Body of pancreas (tissue), 4 donors: ENCODE measurements around the gene TTI1. TPM values are rescaled to one million over a fixed set of nuclear protein-coding genes. Genes with fewer than 3 reads are reported as not detected.

ENCODE experiments used
- ATAC-seq: fragments of 150-250 bp; one replicate; pipeline ENCODE4 v1.9.1; 2016
- DNase-seq, 4 donors: peaks; one replicate each; pipeline ENCODE4 v3.0.0-alpha.2; 2019
- H3K27ac ChIP-seq, 4 donors: fragments of 200-600 bp; sonication (generic); 1 replicate in 3 of 4; 2 replicates in 1 of 4; pipeline versions ENCODE4 v1.5.1 to v1.6.1; 2016 to 2019; ENCODE audit warnings: mild to moderate bottlenecking in 1 of 4, mixed read lengths in 1 of 4, moderate library complexity in 1 of 4
- H3K27me3 ChIP-seq, 2 donors: fragments of 200-600 bp; sonication (generic); one replicate each; pipeline ENCODE4 v1.6.0; 2016; ENCODE audit warnings: mild to moderate bottlenecking in 1 of 2
- H3K36me3 ChIP-seq, 2 donors: fragments of 200-600 bp; sonication (generic); replicated peaks in 1 of 2; 2 replicates each; pipeline ENCODE4 v1.5.1; 2016; ENCODE audit warnings: low read depth in 2 of 2; ENCODE audit not compliant: insufficient read depth in 1 of 2
- H3K4me1 ChIP-seq: fragments of 200-600 bp; sonication (generic); one replicate; pipeline ENCODE4 v1.6.0; 2016
- H3K4me3 ChIP-seq, 2 donors: fragments of 200-600 bp; sonication (generic); 1 replicate in 1 of 2; 2 replicates in 1 of 2; pipeline ENCODE4 v1.5.1; 2016 to 2019
- H3K9me3 ChIP-seq, 3 donors: fragments of 200-600 bp; sonication (generic); 1 replicate in 2 of 3; 2 replicates in 1 of 3; pipeline ENCODE4 v1.5.1; 2016
- CTCF ChIP-seq, 7 experiments: fragments of 450-650 bp in 4 of 7; fragments of 200-600 bp in 3 of 7; sonication (generic) in 3 of 7; IDR thresholded peaks; one replicate each; pipeline ENCODE4 v1.5.1; 2016 to 2019; ENCODE audit warnings: antibody characterized with exemption in 7 of 7
- POLR2A ChIP-seq, 3 donors: fragments of 450-650 bp; IDR thresholded peaks; one replicate each; pipeline ENCODE4 v1.6.1; 2016; ENCODE audit warnings: antibody characterized with exemption in 3 of 3, mild to moderate bottlenecking in 2 of 3
- WGBS, 2 donors: methylation state at CpG; one replicate each; pipeline ENCODE4 v1.1.5; 2017; 5-methylcytosine and 5-hydroxymethylcytosine counted together
- intact Hi-C: fragments of 100-400 bp; cut with DNase I; formaldehyde crosslinking; loops from one replicate; pipeline ENCODE4 v1.15.1; 2023
- total RNA-seq, 2 donors: library from RNA; depleted of rRNA; stranded (reverse); fragments of >200 nt; gene quantifications; one replicate each; pipeline ENCODE4 v1.1.0, GENCODE V29; 2016

Gene TTI1
- total RNA-seq, 2 donors from 2014 or later, result 12.2 to 14.0 TPM

GRCh38 chr20:37992802-37993409 is 40.4 kb downstream of the TTI1 start:
- Histone ChIP-seq H3K36me3 (peaks cover 3 to 25% of the 10 kb centered on the region in 2 donors), H3K4me1 (peaks cover 26% of the 10 kb centered on the region)
- ATAC-seq, result no peak

GRCh38 chr20:37991908-37992307 is 41.3 kb downstream of the TTI1 start:
- no peak overlapping the region for H3K4me3 ChIP-seq
- H3K9me3 ChIP-seq, result no peaks in the 10 kb centered on the region
- TF ChIP-seq POLR2A (IDR thresholded peaks at IDR 0.05) (no peak), CTCF (IDR thresholded peaks at IDR 0.05) (no peak)
- no peak for DNase-seq
- H3K27ac ChIP-seq, result no peak overlapping the region
- intact Hi-C loops, result no loop called here
- H3K36me3 ChIP-seq, result peaks cover 3 to 18% of the 10 kb centered on the region in 2 donors
- ATAC-seq, result no peak
- WGBS, 2 donors, result 81 to 92% methylated on average over 4 of the region's 4 CpGs
- peaks cover 36% of the 10 kb centered on the region for H3K4me1 ChIP-seq
- no peaks in the 10 kb centered on the region for H3K27me3 ChIP-seq

More at GRCh38 chr20:37992802-37993409, 40.4 kb downstream of the TTI1 start:
- TF ChIP-seq POLR2A (IDR thresholded peaks at IDR 0.05) (no peak), CTCF (IDR thresholded peaks at IDR 0.05) (peak in 3 of 7 experiments; percentile 44 to 54 (median 47))
- H3K27me3 ChIP-seq, result no peaks in the 10 kb centered on the region
- no peak overlapping the region for H3K4me3 ChIP-seq
- peak in 3 of 4 donors; percentile 14 to 23 (median 17) for DNase-seq
- WGBS, 2 donors, result 41 to 54% methylated on average over 5 of the region's 5 CpGs
- intact Hi-C loops, result no loop called here
- H3K27ac ChIP-seq, result no peak overlapping the region
- no peaks in the 10 kb centered on the region for H3K9me3 ChIP-seq

DNA sequence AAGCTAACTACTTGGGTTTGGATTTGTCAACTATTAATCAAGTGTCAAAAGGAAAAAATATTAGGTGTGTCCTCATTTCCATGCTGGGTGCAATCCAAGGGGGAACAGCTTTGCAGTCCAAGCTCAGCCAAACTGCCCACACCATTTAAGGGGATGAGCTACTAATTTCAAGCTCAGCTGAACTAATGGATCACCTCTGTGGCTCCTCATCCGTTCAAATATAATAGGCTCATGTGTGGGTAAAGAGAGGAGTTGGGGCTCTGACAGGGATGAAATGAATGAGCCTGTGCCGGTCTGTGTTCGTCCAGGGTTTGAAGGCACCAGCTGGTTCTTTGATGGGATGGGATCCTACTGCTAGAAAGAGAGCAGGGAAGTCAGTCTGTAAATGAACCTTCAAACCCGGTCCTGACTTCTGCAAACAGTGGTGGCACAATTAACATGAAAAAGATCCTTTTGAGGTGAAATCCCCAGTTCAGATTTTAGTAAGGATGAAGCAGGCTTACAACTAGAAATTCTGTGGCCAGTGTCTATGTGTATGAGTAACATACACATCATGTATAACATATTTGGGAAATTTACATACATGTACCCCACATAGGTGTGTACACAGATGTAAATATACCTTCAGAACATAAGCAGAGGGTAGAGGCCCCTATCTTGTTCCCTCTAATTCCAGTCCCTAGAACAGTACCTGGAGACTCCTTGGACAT is 41.9 kb downstream of the TTI1 start:
- no peak for TF ChIP-seq POLR2A (IDR thresholded peaks at IDR 0.05)
- no peak for TF ChIP-seq CTCF (IDR thresholded peaks at IDR 0.05)
- no peak for ATAC-seq
- H3K9me3 ChIP-seq, result no peaks in the 10 kb centered on the region
- peaks cover 42% of the 10 kb centered on the region for H3K4me1 ChIP-seq
- H3K27me3 ChIP-seq, result no peaks in the 10 kb centered on the region
- DNase-seq, result no peak
- intact Hi-C loops, result no loop called here
- WGBS, 2 donors, result 69 to 82% methylated on average over 4 of the region's 4 CpGs
- peaks cover 3 to 12% of the 10 kb centered on the region in 2 donors for H3K36me3 ChIP-seq
- H3K27ac ChIP-seq, result peak overlapping the region in 2 of 4 donors; percentile 32 to 49
- H3K4me3 ChIP-seq, result no peak overlapping the region

DNA sequence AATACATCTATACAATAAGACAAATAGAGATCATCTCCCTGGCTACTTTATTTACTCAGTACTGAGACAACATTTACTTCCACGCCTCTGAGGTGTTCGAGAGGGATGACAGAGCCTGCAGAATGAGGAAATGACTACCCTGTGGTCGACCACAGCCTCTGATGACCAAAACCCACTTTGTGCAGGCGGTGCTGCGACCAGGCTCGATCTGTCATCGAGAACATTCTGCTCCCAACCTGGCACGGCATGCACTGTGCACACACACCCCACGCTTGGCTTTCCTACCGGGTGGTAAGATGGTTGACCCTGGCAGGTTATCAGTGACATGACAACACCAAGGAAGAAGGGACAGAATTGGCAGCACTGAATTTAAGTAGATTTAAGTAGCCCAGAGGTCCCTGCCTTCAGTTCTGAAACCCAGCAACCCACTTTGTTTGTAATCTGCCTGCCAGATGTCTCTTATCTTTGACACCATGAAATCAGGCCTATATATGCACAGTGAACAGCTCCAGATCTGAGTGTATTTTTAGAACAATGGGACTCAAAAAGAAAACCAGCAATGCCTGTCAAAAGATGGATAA is 42.6 kb downstream of the TTI1 start:
- intact Hi-C loops, result no loop called here
- peak overlapping the region in 2 of 4 donors; percentile 32 to 49 for H3K27ac ChIP-seq
- H3K9me3 ChIP-seq, result no peaks in the 10 kb centered on the region
- WGBS, 2 donors, result 58 to 60% methylated on average over 10 of the region's 10 CpGs
- DNase-seq (peak; percentile 31 to 70 (median 45)), ATAC-seq (peak; percentile 11)
- TF ChIP-seq CTCF (IDR thresholded peaks at IDR 0.05) (no peak), POLR2A (IDR thresholded peaks at IDR 0.05) (no peak)
- peaks cover 48% of the 10 kb centered on the region for H3K4me1 ChIP-seq
- peaks cover 0 to 5% of the 10 kb centered on the region in 2 donors for H3K36me3 ChIP-seq
- no peak overlapping the region for H3K4me3 ChIP-seq
- H3K27me3 ChIP-seq, result no peaks in the 10 kb centered on the region
